Measurements from ENCODE around the gene BLVRB.
"Not testable (repeated sequence)": the region's sequence is repeated elsewhere in the genome, so short reads cannot be mapped to it uniquely, and the experiment has no call there.

Gene BLVRB

DNA sequence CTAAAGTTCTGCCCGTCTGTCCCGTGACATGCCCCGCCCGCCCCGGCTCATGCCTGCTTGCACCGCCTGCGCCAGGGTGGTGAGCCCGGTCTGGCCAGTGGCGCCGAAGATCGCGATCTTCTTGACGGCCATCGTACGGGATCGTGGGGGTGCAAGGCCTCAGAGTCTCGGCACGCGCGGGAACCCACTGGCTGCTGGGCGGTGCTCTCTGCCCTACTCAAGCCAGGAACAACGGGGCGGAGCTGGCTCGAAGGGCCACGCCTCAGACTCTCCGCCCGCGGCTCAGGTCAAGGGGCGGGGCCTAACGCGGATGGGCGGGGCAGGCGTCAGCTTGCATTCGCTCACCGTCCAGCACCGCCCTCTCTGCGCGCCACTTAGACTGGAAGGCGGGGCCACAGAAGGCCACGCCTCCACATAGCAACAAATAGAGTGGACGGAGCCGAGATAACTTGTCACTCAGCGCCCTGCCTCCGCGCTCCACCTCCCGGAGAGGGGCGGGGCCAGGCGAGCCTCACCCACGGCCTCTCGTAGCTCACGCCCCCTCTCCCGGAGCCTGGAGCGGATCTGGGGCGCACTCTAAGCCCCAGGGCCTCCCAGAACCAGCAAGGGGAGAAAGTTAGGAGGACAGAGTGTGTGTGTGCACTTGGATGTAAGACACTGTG is at the start of gene BLVRB:
TSS of gene BLVRB (minus strand) at position 189 of the 662 bp plus-strand sequence. CDS start at position 132, 57 bp downstream.
- DNase-seq (ENCODE audit: low read depth, low spot score) = peak; percentile 97

- DNase-seq (ENCODE audit: low read depth, low spot score) = no peak
Observed at GRCh38 chr19:40513741-40514315, 48.3 kb upstream of the BLVRB start.

DNA sequence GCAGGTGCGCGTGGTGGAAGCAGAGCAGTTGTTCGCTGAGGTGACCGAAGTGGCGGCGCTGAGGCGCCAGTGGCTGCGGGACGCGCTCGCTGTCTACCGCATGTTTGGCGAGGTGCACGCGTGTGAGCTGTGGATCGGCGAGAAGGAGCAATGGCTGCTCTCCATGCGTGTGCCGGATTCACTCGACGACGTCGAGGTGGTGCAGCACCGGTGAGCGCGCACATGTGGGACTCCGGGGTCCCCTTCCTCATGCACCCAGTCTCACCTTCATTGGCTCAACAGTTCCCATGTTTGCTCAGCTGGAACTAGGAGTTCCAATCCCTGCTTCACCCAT is 47.8 kb upstream of the BLVRB start:
- DNase-seq (ENCODE audit: low read depth, low spot score) = no peak

- no peak for DNase-seq (ENCODE audit: low read depth, low spot score)
Observed at GRCh38 chr19:40512473-40513344, 47.2 kb upstream of the BLVRB start.

DNA sequence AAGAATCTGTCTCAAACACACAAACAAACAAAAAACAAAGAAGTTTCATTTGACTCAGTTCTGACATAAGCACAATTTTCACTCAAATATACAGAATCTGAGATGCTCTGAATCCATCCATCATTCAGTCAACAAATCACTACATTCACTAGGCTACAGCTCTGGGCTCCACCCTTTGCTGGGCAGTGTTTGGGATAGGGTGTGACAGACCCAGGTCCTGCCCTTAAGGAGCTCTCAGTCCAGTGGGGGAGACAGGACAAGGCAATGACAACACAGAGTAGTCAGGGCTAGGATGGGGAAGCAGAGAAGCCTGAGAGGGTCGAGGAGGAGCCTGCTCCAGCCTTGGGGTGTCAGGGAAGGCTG is 46.5 kb upstream of the BLVRB start:
- no peak for DNase-seq (ENCODE audit: low read depth, low spot score)

GRCh38 chr19:40511487-40511886 is 45.9 kb upstream of the BLVRB start:
- DNase-seq (ENCODE audit: low read depth, low spot score) = no peak

- no peak for DNase-seq (ENCODE audit: low read depth, low spot score)
Observed at GRCh38 chr19:40510526-40511115, 45.1 kb upstream of the BLVRB start.

DNA sequence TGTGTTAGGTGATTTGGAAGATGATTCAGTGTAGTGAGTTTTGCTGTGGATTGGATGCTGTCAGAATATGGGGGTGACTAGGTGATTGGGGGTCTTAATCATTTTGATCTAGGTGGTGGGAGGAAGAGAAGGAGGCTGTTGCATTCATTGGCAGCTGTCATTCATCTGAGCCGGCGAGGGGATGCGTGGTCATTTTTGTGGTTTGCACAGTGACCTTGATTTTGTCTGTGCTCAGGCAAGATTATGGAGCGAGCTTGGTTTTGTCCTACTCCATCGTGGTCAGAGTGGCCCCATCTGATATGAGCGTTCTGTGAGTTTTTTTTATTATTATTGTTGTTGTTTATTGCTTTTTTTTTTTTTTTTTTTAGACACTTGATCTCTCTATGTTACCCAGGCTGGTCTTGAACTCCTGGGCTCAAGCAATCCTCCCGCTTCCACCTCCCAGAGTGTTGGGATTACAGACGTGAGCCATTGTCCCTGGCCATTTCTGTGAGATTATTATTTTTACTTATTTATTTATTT is 43.3 kb upstream of the BLVRB start:
- DNase-seq (ENCODE audit: low read depth, low spot score) = no peak

DNA sequence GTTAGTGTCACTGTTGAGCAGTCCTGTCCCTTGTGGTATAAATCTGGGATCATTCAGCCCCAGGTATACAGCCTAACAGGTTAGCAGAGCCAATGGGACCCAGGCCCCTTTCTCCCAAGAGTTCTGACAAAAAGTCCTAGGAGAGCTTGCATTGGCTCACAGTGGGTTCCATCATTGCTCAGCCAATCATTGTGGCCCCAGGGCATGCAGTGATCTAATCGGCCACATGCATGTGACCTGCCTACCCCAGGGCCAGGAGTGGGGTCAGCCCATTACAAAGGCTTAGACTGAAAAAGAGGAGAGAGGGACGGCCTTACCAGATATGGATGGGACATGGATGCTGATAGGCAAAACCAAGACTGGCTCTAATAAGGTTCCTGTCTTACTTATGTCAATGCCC is 42.3 kb upstream of the BLVRB start:
- DNase-seq (ENCODE audit: low read depth, low spot score) = no peak

GRCh38 chr19:40506099-40506498 is 40.6 kb upstream of the BLVRB start:
- no peak for DNase-seq (ENCODE audit: low read depth, low spot score)

DNA sequence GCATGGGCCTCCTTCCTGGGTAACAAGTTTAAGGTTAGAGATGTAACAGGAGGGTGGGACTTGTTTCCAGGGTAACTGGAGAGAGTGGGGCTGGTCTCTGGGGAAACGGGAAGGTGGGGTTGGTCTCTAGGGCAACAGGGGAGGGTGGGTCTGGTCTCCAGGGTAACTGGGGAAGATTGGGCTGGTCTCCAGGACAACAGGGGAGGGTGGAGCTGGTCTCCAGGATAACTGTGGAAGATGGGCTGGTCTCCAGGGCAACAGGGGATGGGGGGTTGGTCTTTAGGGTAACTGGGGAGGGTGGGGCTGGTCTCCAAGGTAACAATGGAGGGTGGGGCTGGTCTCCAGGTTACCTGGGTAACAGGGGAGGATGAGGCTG is 37.8 kb upstream of the BLVRB start:
- no peak for DNase-seq (ENCODE audit: low read depth, low spot score)

GRCh38 chr19:40502647-40503319 is 37.2 kb upstream of the BLVRB start:
- no peak for DNase-seq (ENCODE audit: low read depth, low spot score)

DNA sequence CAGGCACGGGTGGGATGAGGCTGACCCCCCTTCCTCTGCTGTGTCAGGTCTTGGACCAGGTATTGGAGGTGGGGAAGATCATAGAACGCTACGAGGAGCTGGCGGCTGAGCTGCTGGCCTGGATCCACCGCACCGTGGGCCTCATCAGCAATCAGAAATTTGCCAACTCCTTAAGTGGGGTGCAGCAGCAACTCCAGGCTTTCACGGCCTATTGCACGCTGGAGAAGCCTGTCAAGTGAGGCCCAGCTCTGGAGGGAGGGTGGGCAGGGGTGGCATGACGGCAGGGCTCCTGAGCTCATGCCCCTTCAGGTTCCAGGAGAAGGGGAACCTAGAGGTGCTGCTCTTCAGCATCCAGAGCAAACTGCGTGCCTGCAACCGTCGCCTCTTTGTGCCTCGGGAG is 36.5 kb upstream of the BLVRB start:
- DNase-seq (ENCODE audit: low read depth, low spot score) = no peak

DNA sequence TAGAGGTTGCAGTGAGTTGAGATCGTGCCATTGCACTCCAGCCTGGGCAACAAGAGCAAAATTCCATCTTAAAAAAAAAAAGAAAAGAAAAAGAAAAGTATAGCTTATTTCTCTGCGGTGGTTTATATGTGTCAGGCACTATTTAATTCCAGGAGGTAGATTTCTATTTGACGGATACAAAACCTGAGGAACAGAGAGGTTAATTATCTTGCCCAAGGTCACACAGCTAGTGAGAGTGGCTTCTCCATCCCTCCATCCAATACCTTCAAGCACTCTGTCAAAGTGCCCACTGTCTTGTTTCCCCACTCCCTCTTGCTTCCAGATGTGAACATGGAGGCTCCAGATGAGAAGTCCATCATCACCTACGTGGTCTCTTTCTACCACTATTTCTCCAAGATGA is 36.1 kb upstream of the BLVRB start:
- no peak for DNase-seq (ENCODE audit: low read depth, low spot score)

DNA sequence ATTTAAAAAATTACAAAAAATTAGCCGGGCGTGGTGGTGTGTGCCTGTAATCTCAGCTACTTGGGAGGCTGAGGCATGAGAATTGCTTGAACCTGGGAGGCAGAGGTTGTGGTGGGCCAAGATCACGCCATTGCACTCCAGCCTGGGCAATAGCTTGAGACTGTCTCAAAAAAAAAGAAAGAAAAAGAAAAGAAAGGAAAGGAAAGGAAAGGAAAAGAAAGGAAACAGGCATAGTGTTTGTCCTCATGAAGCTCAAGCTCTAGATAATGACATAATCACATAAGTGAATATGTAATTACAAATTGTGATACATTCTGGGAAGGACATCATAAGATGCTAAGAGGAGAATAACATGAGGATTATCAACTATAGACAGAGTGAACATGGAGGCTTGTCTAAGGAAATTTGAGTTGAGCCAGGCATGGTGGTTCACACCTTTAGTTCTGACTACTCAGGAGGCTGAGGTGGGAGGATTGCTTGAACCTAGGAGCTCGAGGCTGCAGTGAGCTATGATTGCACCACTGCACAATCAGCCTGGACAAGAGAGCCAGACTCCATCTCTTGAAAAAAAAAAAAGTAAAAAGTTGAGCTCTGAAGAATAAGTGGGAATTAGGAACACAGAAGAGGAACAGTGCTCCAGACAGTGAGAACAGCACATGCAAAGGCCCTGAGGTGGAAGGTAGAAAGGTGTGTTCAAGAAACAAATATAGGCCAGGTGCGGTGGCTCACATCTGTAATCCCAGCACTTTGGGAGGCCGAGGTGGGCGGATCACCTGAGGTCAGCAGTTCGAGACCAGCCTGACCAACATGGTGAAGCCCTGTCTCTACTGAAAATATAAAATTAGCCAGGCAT is 35.4 kb upstream of the BLVRB start:
- not testable (repeated sequence) for DNase-seq (ENCODE audit: low read depth, low spot score)

DNA sequence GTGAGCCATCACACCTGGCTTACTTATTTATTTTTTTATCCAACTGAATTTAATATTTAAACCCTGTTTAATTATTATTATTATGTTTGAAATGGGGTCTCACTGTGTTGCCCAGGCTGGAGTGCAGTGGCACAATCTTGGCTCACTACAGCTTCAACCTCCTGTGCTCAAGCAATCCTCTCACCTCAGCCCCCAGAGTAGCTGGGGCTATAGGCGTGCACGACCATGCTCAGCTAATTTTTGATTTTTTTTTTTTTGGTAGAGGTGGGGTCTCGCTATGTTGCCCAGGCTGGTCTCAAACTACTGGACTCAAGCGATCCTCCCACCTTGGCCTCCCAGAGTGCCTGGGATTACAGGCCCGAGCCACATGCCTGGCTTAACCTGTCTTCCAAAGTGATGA is 33.8 kb upstream of the BLVRB start:
- no peak for DNase-seq (ENCODE audit: low read depth, low spot score)

DNA sequence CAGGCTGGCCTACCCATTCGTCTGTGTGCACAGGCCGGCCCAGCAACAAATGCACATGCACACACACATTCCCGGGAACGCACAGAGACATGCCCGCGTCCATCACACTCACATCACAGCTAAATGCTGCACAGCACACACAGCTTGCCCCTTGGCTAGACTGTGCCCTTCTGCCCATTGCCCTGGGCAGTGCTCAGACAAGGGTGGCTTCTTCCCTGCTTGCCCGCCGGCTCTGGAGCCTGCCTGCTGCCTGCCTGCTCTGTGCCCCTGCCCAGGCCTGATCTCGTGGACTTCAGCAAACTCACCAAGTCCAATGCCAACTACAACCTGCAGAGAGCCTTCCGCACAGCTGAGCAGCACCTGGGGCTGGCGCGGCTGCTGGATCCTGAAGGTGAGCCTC is 31.7 kb upstream of the BLVRB start:
- DNase-seq (ENCODE audit: low read depth, low spot score) = no peak

- DNase-seq (ENCODE audit: low read depth, low spot score) = no peak
Observed at GRCh38 chr19:40494191-40494838, 28.8 kb upstream of the BLVRB start.

- DNase-seq (ENCODE audit: low read depth, low spot score) = no peak
Observed at GRCh38 chr19:40493778-40494177, 28.2 kb upstream of the BLVRB start.

- DNase-seq (ENCODE audit: low read depth, low spot score) = no peak
Observed at GRCh38 chr19:40492274-40492673, 26.7 kb upstream of the BLVRB start.

Data from brain pericyte (primary cell).